Right atrium auricular region (tissue), 2 donors: ENCODE measurements around the gene DDX1. TPM values are rescaled to one million over a fixed set of nuclear protein-coding genes. Genes with fewer than 3 reads are reported as not detected.

Source experiments
- DNase-seq: peaks from one replicate; pipeline ENCODE4 v3.0.0-alpha.2; 2019; ENCODE audit warnings: low spot score
- H3K27ac ChIP-seq, 2 donors: fragments of 200-600 bp; sonication (generic); 1 replicate in 1 of 2; 2 replicates in 1 of 2; pipeline ENCODE4 v1.5.1; 2016 to 2019
- H3K27me3 ChIP-seq, 2 donors: fragments of 200-600 bp; sonication (generic); one replicate each; pipeline versions ENCODE4 v1.5.1 to v1.6.0; 2017 to 2019
- H3K36me3 ChIP-seq: fragments of 200-600 bp; sonication (generic); one replicate; pipeline ENCODE4 v1.5.1; 2016
- H3K4me1 ChIP-seq, 2 donors: fragments of 200-600 bp; sonication (generic); one replicate each; pipeline versions ENCODE4 v1.5.1 to v1.6.0; 2017 to 2019
- H3K4me3 ChIP-seq, 2 donors: fragments of 200-600 bp; sonication (generic); 1 replicate in 1 of 2; 2 replicates in 1 of 2; pipeline ENCODE4 v1.5.1; 2017 to 2019; ENCODE audit warnings: mild to moderate bottlenecking in 1 of 2, moderate library complexity in 1 of 2
- H3K9me3 ChIP-seq, 2 donors: fragments of 200-600 bp; sonication (generic); one replicate each; pipeline ENCODE4 v1.5.1; 2019
- total RNA-seq, 2 donors: library from RNA; depleted of rRNA; stranded (reverse); fragments of >200 nt; gene quantifications; one replicate each; pipeline ENCODE4 v1.1.0, GENCODE V29; 2016
- TF ChIP-seq, protein P1 (sequence below), 2 donors: fragments of 200-600 bp; sonication (generic); IDR thresholded peaks; one replicate each; pipeline ENCODE4 v1.5.1; 2019; ENCODE audit warnings: antibody characterized with exemption in 2 of 2

DDX1 gene
- total RNA-seq, 2 donors from 2014 or later, result 60.1 to 75.9 TPM

DNA sequence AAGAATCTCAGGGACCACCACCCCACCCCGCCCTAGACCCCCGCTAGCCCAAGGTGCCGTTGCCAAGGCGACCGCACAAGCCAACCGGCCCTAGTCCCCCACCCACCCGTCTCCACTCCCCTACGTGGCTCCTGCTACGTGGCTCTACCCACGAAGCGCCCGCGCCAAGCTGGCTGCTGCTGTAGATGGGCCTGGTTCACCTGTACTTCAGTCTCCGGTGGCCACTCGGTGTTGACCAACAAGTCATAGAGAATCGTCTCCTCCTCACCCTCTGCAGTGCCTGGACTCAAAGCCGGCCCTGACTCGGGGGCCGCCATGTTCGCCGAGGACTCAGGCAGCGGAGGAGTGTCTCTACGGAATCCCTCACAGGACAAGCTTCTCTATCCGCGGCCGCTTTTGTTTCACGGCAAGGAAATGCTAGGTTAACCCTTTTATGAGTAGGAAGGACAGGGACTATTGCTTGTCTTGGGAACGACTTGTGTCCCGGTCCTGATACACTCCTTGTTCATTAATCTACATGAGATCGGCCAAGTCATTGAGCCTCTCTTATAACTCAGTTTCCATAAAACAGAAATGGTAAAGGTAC, 30.6 kb upstream of the DDX1 start, which contains the start of gene NBAS:
Gene NBAS, minus strand, starts transcription at position 347 of the 586 bp plus-strand sequence. Its CDS starts 30 bp downstream, at position 317.
- Histone ChIP-seq H3K9me3 (no peaks in the 10 kb centered on the region), H3K27me3 (no peaks in the 10 kb centered on the region), H3K4me3 (peak within 1 kb of the TSS; percentile 92 to 93), H3K4me1 (peaks cover 0 to 26% of the 10 kb centered on the region in 2 donors), H3K36me3 (no peaks in the 10 kb centered on the region), H3K27ac (peak within 1 kb of the TSS; percentile 77 to 88)
- TF ChIP-seq, protein P1, sequence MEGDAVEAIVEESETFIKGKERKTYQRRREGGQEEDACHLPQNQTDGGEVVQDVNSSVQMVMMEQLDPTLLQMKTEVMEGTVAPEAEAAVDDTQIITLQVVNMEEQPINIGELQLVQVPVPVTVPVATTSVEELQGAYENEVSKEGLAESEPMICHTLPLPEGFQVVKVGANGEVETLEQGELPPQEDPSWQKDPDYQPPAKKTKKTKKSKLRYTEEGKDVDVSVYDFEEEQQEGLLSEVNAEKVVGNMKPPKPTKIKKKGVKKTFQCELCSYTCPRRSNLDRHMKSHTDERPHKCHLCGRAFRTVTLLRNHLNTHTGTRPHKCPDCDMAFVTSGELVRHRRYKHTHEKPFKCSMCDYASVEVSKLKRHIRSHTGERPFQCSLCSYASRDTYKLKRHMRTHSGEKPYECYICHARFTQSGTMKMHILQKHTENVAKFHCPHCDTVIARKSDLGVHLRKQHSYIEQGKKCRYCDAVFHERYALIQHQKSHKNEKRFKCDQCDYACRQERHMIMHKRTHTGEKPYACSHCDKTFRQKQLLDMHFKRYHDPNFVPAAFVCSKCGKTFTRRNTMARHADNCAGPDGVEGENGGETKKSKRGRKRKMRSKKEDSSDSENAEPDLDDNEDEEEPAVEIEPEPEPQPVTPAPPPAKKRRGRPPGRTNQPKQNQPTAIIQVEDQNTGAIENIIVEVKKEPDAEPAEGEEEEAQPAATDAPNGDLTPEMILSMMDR (IDR thresholded peaks at IDR 0.05), result no peak
- peak; percentile 86 for DNase-seq

DNA sequence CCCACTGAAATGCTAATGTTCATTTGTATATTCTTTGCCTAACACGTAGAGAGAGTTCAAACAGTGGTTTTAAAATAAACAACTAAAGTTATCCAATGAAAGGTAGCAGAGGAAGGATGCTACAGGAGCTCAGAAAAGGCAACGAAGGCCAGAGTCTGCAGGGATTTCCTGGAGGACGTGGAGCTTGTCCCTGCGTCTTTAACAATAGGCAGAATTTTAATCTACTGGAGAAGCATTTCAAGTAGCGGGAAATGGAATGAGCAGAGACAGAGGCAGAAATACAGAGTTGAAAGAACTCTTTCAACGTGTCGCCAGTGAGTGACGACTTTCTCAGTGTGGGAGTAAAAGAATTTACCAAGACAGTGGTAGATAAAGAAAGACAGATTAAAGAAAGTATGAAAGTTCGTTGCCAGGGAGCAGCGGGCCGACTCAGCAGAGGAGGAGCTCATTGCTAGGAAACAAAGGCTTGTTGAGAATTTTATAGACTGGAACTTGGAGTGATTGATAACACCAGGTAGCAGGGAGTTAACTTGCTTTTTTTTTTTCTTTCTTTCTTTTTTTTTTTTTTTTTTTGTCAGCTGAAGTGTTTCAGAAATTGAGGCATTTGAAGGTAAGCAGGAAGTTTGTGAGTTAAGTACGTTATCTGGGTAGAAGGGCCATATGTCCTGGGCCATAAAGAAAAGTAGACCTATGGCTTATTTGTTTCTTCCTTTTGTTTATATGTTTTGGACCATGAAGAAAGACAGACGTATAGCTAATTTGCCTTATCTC, 29.9 kb upstream of the DDX1 start:
- peak overlapping the region; percentile 92 to 93 for H3K4me3 ChIP-seq
- H3K4me1 ChIP-seq, result peaks cover 0 to 26% of the 10 kb centered on the region in 2 donors
- H3K9me3 ChIP-seq, result no peaks in the 10 kb centered on the region
- no peak for DNase-seq
- TF ChIP-seq, protein P1 (IDR thresholded peaks at IDR 0.05), result no peak
- peak overlapping the region; percentile 77 to 88 for H3K27ac ChIP-seq
- H3K27me3 ChIP-seq, result no peaks in the 10 kb centered on the region
- H3K36me3 ChIP-seq, result no peaks in the 10 kb centered on the region

DNA sequence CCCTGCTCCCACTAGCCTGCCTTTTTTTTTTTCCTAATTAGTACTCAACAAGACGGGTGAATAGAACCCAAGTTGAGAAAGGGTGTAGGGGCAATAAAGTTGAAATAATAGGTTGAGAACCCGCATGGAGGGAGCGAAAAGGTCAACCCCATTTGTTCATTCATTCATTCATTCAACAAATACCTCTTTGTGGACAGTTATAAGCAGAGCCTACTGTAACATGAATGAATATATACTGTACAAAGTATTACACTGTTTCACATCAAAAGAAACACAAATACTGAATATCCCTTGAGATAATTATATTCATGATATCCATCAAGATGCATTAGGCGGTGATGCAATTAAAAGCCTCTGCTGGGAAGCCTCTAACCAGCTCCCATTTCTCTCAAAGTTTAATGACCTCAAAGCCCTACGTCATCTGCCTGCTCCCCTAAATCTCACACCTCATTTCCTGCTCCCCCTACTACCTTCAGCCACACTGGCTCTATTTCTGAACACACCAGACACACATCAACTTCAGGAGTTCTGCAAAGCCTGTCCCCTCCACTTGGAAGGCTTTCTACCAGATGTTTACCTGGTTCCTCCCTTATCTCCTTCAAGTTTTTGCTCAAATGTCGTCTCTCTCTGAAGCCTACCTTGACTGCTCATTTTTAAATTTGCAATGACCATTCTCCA, 29.2 kb upstream of the DDX1 start:
- H3K27ac ChIP-seq, result no peak overlapping the region
- no peak overlapping the region for H3K4me3 ChIP-seq
- H3K27me3 ChIP-seq, result no peaks in the 10 kb centered on the region
- no peak for DNase-seq
- TF ChIP-seq, protein P1 (IDR thresholded peaks at IDR 0.05), result no peak
- peaks cover 0 to 26% of the 10 kb centered on the region in 2 donors for H3K4me1 ChIP-seq
- no peaks in the 10 kb centered on the region for H3K9me3 ChIP-seq
- H3K36me3 ChIP-seq, result no peaks in the 10 kb centered on the region

DNA sequence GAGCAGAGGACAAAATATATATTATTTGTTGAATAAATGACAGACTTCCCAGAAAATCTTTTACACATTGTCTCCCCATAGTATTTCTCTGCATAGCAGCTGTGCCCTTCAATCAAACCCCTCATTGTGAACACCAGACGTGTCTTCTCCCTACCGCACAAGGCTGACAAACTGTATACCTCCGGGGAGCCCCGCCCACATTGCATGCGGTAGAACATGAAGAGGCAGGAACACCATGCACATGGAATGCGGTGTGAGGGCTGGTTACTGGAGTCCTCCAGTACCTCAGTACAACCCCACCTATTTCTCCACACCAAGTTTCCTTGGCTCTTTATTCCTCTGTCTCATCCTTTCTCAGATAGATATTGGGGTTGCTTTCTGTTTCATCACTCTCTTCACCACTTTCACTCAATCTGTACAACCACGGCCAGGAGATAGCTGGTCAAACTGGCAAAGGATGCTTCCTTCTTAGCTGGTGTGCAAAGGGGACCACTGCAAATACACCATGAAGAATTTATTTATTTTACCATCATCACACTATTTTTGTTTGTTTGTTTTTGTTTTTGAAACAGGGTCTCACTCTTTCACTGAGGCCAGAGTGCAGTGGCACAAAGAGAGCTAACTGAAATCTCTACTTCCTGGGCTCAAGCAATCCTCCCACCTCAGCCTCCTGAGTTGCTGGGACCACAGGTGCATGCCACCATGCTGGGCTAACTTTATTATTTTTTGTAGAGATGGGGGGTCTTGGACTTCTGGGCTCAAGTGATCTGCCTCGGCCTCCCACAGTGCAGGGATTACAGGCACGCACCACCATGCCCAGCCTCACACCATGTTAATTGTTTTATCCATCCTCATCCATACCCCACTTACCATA, 28.2 kb upstream of the DDX1 start:
- H3K9me3 ChIP-seq, result no peaks in the 10 kb centered on the region
- H3K36me3 ChIP-seq, result no peaks in the 10 kb centered on the region
- no peaks in the 10 kb centered on the region for H3K27me3 ChIP-seq
- DNase-seq, result no peak
- no peak overlapping the region for H3K27ac ChIP-seq
- TF ChIP-seq, protein P1 (IDR thresholded peaks at IDR 0.05), result no peak
- H3K4me3 ChIP-seq, result no peak overlapping the region
- H3K4me1 ChIP-seq, result peaks cover 0 to 19% of the 10 kb centered on the region in 2 donors

DNA sequence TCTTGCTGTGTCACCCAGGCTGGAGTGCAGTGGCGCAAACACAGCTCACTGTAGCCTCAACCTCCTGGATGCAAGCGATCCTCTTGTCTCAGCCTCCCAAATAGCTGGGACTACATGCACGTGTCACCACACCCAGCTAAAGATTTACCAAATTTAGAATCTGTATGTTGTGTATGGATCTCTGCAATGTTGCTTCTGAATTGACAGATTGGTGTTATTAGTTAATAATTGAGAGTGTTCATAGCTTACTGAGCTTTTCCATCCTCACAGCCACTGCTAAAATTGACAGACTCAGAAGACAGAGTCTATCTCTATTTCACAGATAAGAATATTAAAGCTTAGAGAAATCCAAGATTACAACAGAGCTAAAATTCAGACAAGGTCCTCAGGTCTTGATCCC, 26.3 kb upstream of the DDX1 start:
- Histone ChIP-seq H3K9me3 (no peaks in the 10 kb centered on the region), H3K27me3 (no peaks in the 10 kb centered on the region), H3K4me1 (peaks cover 0 to 2% of the 10 kb centered on the region in 2 donors), H3K27ac (no peak overlapping the region), H3K4me3 (no peak overlapping the region), H3K36me3 (no peaks in the 10 kb centered on the region)
- TF ChIP-seq, protein P1 (IDR thresholded peaks at IDR 0.05), result no peak
- DNase-seq, result no peak
